Left lung (tissue), 10 donors: ENCODE data around the gene FKBP9. TPM values are rescaled to one million over a fixed set of nuclear protein-coding genes. Genes with fewer than 3 reads are reported as not detected.

Experiments used
- ATAC-seq: fragments of 200-7000 bp; cut with Tn5 transposase; one replicate; pipeline ENCODE4 v1.9.1; 2020; ENCODE audit warnings: moderate library complexity
- DNase-seq, 4 donors: peaks; one replicate each; pipeline ENCODE4 v3.0.0-alpha.2; 2013 to 2020
- H3K27ac ChIP-seq, 2 donors: fragments of 200-600 bp; sonication (generic) in 1 of 2; one replicate each; pipeline versions ENCODE4 v1.5.0 to v1.8.0; 2020 to 2021
- H3K27me3 ChIP-seq, 2 donors: fragments of 200-600 bp; sonication (generic) in 1 of 2; one replicate each; pipeline versions ENCODE4 v1.5.0 to v1.8.0; 2020 to 2021
- H3K36me3 ChIP-seq, 2 donors: fragments of 200-600 bp; sonication (generic) in 1 of 2; one replicate each; pipeline versions ENCODE4 v1.5.0 to v1.8.0; 2020 to 2021
- H3K4me1 ChIP-seq, 2 donors: fragments of 200-600 bp; one replicate each; pipeline ENCODE4 v1.8.0; 2021
- H3K4me3 ChIP-seq, 2 donors: fragments of 200-600 bp; sonication (generic) in 1 of 2; one replicate each; pipeline versions ENCODE4 v1.5.0 to v1.8.0; 2020 to 2021; ENCODE audit warnings: mild to moderate bottlenecking in 1 of 2
- H3K9me3 ChIP-seq, 2 donors: fragments of 200-600 bp; sonication (generic) in 1 of 2; one replicate each; pipeline versions ENCODE4 v1.5.0 to v1.8.0; 2020 to 2021
- intact Hi-C, 2 donors: fragments of 100-400 bp; cut with DNase I; formaldehyde crosslinking; loops; one replicate each; pipeline versions ENCODE4 v1.11.2 to v1.14.2; 2022
- polyA plus RNA-seq, 6 donors: library from polyadenylated mRNA; unstranded; fragments of 120-200 nt; gene quantifications; one replicate each; pipeline ENCODE4 v1.2.1, GENCODE V29; 2013; ENCODE audit not compliant: insufficient read length in 6 of 6
- total RNA-seq, 2 donors: library from RNA; stranded (reverse); fragmentation: NEBNext Ultra II Directional; extraction: Animal tissue kit (Norgen Biotek cat#: 25700); gene quantifications; one replicate each; pipeline ENCODE4 v1.2.1, GENCODE V29; 2021
- TF ChIP-seq, protein P1 (sequence below), 2 donors: fragments of 200-600 bp; sonication (generic) in 1 of 2; IDR thresholded peaks; one replicate each; pipeline versions ENCODE4 v1.5.0 to v1.8.0; 2021; ENCODE audit warnings: antibody characterized with exemption in 2 of 2
- donor health status: DM: no; HTN: yes; CAD: no.
- donor health status: DM: no; HTN: no; CAD: no.

FKBP9 gene
- total and polyA plus RNA-seq, 8 donors: 91.4 to 264 (median 205) TPM

DNA sequence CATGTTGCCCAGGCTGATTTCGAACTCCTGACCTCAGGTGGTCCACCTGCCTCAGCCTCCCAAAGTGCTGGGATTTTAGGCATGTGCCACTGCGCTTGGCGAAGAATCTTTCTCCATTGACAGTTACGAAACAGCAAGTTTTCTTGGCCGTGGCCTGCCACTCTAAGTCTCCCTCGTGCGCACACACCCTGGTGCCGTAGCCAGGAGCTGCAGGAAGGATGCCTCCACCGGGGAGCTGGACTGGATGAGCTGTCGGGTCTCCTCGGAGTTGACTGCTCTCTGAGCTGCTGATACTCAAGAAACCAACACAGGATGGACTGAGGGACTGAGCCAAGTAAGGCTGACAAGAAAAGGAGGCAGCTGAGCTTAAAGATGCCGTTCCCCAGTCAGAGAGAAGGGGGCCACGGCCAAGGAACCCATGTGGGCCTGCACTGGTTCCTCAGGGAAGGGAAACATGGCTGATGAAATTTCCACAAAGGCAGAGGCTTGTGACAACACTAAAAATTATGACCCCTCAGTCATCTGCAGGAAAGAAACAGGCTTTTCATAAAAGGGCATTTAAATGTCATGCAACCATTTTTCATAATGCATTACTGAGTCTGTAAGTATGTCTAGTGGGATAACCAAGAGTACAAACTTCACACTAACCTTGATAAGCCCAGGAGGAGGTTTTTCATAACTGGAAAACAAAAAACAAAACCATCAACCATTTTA is 27.7 kb upstream of the FKBP9 start:
- ATAC-seq: no peak
- no peak for DNase-seq
- no peak overlapping the region for H3K27ac ChIP-seq
- no peaks in the 10 kb centered on the region for H3K27me3 ChIP-seq
- no peaks in the 10 kb centered on the region for H3K4me1 ChIP-seq
- H3K36me3 ChIP-seq: peaks cover 0 to 70% of the 10 kb centered on the region in 2 donors
- TF ChIP-seq, protein P1, sequence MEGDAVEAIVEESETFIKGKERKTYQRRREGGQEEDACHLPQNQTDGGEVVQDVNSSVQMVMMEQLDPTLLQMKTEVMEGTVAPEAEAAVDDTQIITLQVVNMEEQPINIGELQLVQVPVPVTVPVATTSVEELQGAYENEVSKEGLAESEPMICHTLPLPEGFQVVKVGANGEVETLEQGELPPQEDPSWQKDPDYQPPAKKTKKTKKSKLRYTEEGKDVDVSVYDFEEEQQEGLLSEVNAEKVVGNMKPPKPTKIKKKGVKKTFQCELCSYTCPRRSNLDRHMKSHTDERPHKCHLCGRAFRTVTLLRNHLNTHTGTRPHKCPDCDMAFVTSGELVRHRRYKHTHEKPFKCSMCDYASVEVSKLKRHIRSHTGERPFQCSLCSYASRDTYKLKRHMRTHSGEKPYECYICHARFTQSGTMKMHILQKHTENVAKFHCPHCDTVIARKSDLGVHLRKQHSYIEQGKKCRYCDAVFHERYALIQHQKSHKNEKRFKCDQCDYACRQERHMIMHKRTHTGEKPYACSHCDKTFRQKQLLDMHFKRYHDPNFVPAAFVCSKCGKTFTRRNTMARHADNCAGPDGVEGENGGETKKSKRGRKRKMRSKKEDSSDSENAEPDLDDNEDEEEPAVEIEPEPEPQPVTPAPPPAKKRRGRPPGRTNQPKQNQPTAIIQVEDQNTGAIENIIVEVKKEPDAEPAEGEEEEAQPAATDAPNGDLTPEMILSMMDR (IDR thresholded peaks at IDR 0.05): no peak
- H3K4me3 ChIP-seq: no peak overlapping the region
- no peaks in the 10 kb centered on the region for H3K9me3 ChIP-seq
- intact Hi-C loops: no loop called here

DNA sequence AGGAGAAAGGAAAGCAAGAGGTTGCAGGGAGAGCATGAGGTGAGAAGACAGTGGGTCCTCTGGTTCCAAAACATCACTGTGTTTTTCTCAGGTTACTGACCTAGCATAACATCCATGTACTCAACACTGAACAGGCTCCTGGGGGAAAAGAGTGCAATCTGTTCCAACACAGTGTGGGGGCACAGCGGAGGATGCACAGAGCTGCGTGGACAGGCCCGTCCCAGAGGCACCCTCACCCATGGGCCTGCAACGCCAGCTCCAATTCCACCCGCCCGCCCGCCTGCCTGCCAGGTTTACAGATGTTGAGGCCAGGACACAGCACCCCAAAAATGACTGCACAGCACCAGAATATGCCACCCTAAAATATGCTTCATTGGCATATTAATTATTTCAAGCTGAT is 26.9 kb upstream of the FKBP9 start:
- intact Hi-C loops: no loop called here

DNA sequence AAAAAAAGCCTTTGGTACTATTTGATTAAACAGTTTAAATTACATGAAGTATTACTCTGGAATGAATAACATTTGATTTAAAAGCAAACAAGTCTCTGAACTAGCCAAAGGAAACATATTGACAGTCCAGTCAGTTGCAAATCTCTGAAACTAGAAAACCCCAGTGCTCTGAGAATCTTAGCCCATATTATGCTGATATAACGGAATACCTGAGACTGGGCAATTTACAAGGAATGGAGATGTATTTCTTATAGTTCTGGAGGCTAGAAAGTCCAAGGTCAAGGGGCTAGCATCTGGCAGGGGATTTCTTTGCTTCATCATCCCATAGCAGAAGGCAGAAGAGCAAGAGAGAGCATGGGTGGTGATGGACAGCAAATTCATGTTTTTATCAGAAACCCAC is 21.7 kb upstream of the FKBP9 start:
- Histone ChIP-seq H3K4me1 (peaks cover 0 to 23% of the 10 kb centered on the region in 2 donors), H3K9me3 (no peaks in the 10 kb centered on the region), H3K27me3 (no peaks in the 10 kb centered on the region), H3K4me3 (no peak overlapping the region), H3K36me3 (peaks cover 0 to 26% of the 10 kb centered on the region in 2 donors), H3K27ac (no peak overlapping the region)
- TF ChIP-seq, protein P1 (IDR thresholded peaks at IDR 0.05): no peak
- ATAC-seq (no peak), DNase-seq (no peak)
- intact Hi-C loops: no loop called here

More for the DNA sequence above, 26.9 kb upstream of the FKBP9 start:
- Histone ChIP-seq H3K9me3 (no peaks in the 10 kb centered on the region), H3K4me1 (no peaks in the 10 kb centered on the region), H3K36me3 (peaks cover 0 to 65% of the 10 kb centered on the region in 2 donors), H3K27me3 (no peaks in the 10 kb centered on the region), H3K4me3 (no peak overlapping the region), H3K27ac (no peak overlapping the region)
- ATAC-seq (no peak), DNase-seq (no peak)
- TF ChIP-seq, protein P1 (IDR thresholded peaks at IDR 0.05): no peak

DNA sequence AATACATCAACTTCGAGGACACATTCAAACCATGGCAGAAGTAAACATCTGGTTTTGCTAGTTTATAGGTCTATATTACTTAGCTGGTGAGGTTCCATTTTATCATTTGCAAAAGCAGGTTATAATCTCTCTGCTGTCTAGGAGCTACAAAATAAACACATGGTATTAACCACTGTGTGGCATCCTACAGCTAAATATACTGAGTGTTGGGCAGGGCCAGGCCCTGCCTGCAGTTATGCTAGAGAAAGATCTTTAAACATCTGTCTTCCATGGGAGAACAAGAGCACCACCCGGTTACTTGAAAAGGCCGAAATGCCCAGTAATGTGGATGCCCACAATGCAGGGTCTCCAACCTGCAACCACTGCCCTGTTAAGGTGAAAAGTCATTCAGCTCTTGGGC is 20.6 kb upstream of the FKBP9 start:
- H3K9me3 ChIP-seq: no peaks in the 10 kb centered on the region
- H3K4me3 ChIP-seq: no peak overlapping the region
- H3K27me3 ChIP-seq: no peaks in the 10 kb centered on the region
- no peak overlapping the region for H3K27ac ChIP-seq
- H3K4me1 ChIP-seq: peaks cover 6 to 33% of the 10 kb centered on the region in 2 donors
- peaks cover 0 to 20% of the 10 kb centered on the region in 2 donors for H3K36me3 ChIP-seq
- no peak for ATAC-seq
- intact Hi-C loops: no loop called here
- no peak for DNase-seq
- TF ChIP-seq, protein P1 (IDR thresholded peaks at IDR 0.05): no peak

DNA sequence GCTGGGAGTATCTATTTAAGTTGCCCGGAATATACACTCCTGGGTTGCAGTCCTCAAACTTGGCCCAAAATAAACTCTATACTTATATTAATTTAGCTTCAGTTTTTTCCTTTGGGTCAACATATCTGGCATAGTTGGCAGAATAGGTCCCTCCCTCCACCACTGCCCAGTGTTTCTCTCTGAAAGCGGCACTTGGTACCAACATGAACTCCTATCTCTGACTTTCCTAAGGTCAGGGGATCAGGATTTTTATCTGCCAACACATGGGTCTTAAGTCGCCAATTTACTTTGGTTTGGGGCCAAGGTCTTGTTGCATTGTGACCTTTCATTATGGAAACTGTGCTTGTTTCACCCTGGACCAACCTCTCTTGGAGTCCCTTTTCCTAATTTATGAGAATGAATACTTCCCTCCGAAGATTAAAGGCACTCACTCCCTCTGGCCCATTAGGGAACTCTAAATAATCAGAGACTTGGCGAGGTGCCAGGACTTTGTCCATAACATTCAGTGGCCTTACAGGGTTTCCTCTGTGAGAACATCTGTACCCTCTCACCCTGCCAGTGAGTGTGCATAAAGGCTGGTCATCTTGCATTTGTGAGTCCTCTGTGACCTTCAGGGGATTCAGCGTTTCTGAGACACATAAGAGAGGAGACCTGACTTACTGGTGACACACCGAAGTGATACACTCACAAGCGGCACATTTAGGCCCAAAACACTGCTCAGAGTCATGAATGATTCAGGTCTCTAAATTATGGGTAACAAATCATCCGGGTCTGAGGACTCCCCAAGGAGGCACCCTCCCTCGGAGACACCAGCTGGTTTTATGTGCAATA is 19.7 kb upstream of the FKBP9 start:
- H3K9me3 ChIP-seq: no peaks in the 10 kb centered on the region
- TF ChIP-seq, protein P1 (IDR thresholded peaks at IDR 0.05): no peak
- H3K4me1 ChIP-seq: peaks cover 9 to 36% of the 10 kb centered on the region in 2 donors
- H3K27ac ChIP-seq: peak overlapping the region in 1 of 2 donors; percentile 23
- DNase-seq (peak in 2 of 4 donors; percentile 48 to 58), ATAC-seq (no peak)
- no peaks in the 10 kb centered on the region for H3K27me3 ChIP-seq
- intact Hi-C loops: no loop called here
- H3K4me3 ChIP-seq: no peak overlapping the region
- H3K36me3 ChIP-seq: peaks cover 0 to 11% of the 10 kb centered on the region in 2 donors
